CD4-positive, alpha-beta T cell treated with Interleukin-15 for 4 hours (primary cell): Measurements from ENCODE around the gene BSND.

Source experiments
- DNase-seq: peaks from one replicate; pipeline ENCODE4 v3.0.0-alpha.2; 2020; ENCODE audit warnings: low spot score

BSND gene

DNA sequence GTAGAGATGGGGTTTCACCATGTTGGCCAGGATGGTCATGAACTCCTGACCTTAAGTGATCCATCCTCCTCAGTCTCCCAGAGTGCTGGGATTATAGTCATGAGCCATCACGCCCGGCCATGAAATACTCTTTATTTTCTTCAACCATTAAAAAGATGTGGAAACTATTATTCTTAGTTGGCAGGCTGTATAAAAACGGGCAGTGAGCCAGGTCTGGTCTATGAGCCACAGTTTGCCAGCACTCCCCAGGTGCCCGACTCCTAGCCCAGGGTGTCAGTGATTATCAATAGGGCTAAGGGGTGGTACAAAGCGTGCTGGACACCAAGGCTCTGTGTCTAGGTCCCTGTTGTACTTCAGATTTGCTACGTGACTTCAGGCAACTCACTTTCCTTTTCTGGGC lies 22.0 kb upstream of the BSND start:
- DNase-seq, result no peak

DNA sequence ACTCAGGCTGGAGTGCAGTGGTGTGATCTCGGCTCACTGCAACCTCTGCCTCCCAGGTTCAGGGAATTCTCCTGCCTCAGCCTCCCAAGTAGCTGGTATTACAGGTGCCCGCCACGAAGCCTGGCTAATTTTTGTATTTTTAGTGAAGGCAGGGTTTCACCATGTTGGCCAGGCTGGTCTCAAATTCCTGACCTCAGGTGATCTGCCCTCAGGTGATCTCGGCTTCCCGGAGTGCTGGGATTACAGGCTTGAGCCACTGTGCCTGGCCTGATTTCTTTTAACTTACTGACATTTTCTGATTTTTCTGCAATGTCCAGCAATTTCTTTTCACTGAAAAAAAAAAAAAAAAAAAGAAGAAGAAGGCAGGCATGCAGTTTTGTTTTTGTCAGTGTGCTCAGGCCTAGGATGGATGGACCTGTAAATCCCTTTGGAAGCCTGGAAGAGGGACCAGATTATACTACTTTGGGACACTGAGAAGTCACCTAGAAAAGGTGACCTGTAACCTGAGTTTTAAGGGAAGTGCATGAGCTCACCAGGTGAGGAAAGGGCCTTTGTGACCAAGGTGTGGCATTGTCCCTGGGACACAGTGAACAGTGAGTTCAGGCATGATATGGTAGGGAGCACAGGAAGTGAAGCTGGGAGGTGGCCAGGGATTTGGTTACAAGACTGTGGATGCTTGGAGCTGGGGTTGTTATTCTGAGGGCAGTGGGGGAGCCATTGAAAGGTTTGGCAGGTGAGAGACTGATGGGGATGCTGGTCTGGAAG lies 21.0 kb upstream of the BSND start:
- no peak for DNase-seq

DNA sequence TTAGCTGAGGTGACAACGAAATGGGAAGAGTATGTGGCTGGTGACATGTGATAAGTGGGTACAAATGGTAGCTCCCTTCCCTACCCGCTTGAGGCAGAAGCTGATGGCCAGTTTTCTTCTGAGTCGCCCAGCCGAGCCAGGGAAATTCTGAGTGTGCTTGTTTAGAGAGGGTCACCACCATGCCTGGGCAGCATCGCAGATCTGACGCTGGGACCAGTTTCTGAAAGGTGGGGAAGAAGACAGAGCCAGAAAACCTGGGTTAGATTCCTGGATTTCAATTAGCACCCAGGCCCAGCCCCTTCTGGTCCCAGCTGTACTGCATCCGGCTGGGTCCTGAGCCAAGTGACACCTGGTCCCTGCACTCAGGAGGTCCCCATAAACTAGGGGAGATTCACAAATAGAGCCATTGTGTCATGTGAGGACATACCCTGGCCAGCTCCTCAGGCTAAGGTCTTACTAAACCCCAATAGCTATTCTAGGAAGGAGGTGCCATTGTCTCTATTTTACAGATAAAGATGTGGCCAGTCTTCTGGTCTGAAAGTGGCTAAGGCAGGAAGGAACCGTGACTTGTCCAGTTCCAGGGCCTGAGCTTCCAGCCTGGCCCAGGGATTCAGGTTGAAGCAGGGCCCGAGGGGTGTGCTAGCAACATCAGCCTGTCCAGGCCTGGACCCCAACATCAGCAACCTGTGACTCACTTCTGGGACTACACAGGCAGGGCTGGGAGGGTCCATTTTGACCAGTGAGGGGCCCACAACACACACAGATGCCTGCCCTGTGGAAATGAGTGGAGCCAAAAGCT lies 20.0 kb upstream of the BSND start:
- DNase-seq, result no peak

DNA sequence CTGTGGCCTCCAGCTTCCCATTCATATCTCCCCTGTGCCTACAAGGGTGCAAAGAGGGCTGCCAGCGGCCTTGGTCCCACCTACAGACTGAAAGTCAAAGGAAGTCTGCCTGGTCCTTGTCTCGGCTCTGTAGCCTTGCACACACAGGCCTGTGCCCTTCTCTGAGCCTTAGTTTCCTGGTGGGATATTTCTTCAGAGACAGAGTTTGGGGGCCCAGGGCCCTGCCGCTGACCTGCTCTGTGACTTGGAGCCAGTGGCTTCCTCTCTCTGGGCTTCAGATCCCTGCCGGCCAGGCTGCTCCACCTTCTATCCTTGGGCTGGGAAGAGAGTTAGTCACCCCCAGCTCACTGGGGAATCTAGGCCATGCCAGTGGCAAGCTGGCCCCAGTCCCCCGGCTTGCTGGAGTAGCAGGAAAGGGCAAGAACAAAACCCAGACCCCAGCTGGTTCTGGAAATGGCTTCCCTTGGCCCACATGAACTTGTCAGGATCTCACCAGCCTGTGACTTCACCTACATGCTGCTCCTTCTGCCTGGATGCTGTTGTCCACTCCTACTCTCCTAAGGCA lies 19.3 kb upstream of the BSND start:
- DNase-seq, result no peak

DNA sequence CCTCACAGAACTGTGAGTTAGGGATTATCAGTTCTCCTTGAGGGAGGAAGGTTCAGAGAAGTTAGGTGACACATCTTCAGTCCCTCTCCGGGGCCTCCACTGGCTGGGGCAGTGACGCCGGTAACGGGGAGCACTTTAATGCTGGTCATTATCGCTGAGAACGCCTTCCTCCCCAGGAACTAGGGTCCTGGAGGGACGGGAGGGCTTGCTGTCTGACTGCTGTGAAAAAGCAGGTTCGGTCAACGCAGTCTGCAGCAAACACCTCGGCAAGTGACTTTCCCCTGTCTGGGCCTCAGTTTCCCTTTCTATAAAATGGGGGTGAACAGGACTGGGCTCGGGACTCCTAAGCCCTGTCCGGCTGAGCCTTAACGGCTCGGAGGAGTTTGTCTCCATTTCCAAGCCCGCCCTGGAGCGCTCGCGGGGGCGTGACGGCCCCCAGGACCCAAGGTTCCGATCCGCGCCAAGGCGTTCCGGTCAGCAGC lies 18.6 kb upstream of the BSND start:
- no peak for DNase-seq

DNA sequence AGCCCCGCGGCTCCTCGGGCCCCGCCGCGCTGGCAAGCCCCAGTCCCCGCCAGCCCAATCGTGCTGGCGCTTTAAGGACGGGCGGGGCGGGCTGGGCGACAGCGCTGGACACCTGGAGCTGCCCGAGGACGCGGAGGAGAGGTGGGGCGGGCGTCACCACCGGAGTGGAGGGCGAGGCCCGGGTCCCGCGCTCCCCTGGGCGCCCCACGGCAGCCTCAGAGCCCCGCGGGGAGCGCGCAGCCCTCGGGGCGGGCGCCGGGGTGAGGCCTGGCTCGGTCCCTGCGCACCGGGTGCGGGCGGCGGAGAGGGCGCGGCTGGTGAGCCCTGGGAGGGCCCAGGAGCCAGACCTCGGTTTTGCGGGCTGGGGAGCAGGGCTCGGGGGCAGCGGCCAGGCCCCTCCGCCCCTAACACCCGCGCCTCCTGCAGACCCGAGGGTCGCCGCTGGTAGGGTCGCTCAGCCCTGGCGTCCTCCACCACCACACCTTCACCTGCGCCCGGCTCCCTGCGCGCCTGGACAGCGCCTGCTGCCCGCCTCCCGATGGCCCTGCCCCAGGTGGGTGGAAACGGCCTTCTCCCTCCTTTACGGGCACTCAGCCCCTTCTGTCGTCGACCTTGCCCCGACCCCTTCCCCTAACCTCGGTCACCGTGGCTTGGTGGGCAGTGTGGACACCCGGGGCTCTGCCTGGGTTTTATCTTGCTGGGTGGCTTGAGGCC lies 18.0 kb upstream of the BSND start, which contains the start of gene TMEM61:
TSS of gene TMEM61 (plus strand) at position 101 of the 714 bp plus-strand sequence. CDS start at position 539, 438 bp downstream.
- no peak for DNase-seq

DNA sequence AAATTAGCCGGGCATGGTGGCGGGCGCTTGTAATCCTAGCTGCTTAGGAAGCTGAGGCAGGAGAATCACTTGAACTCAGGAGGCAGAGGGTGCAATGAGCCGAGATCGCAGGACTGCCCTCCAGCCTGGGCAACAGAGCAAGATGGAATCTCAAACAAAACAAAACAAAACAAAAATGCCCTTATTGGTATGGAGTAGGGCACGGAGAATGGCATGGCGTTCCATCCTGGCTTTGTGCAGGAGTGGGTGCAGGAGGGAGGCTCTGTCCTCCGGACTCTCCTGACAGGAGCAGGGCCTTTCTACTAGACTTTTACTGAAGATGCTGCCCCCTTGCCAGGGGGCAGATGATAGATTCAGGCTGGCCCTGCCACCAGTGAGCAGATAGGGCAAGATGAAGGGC lies 17.3 kb upstream of the BSND start:
- no peak for DNase-seq

DNA sequence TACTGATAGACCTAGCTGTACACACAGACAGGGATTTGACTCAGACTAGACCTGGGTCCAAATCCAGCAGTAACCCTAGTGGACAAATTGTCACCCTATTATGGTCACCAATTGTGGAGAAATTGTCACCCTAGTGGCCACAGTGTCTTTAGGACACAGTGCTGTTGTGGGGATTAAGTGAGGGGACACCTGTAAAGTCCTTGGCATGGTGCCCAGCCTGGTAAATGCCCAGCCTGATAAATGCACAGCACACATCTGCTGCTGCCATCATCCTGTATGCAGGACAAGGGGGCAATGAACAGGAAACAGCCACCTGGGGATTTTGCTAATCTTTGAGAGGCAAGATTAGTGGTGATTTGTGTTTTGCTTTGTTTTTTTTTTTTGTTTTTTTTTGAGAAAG lies 16.0 kb upstream of the BSND start:
- DNase-seq, result no peak

DNA sequence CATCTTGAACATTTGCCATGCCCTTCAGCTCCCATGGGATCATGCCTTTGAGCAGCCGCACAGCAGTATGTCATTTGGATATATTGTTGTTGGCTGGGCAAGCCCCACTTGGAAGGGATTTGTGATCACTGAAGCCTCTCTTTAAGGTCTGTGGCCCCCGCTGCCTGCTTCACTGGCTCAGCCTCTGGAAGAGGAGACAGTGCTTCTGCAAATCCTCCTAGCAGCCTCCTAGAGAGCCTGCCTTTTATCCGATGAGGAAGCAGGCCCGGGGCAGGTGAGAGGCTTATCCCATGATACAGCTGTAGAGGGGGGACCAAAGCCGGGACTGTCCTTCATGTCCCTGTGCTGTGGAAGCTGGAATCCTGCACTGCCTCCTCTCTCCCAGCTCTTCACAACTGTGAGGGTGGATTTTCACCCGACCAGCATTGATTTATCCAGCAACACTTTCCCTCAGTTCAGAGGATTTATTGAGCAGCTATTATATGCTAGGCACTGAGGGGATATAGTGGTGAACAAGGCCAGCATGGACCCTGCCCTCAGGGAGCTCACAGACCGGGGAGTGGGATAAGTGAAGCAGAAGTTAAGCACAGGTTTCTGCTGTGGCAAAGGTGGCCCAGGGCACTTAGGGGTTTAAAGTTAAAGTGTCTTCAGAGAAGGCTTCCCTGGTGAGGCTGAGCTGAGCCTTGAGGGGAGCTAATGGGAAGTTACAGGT lies 14.4 kb upstream of the BSND start:
- DNase-seq, result no peak

DNA sequence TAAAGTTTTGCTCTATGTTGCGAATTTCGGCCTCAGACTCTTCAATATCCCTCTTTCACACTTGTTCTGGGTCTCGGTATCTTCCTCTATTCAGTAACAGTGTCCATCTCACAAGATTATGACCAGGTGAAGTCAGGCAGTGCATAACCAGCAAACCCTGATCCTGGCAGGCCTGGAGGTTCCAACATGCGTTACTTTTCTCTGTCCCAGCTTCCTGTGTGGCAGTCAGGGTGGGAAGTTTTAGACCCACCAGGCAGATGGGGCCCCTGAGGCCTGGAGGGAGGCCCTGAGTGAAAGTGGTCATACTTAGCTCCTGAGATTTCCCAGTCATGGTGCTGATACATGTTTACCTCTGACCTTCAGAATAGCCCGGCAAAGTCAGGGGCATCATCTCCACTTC lies 13.2 kb upstream of the BSND start:
- DNase-seq, result no peak

DNA sequence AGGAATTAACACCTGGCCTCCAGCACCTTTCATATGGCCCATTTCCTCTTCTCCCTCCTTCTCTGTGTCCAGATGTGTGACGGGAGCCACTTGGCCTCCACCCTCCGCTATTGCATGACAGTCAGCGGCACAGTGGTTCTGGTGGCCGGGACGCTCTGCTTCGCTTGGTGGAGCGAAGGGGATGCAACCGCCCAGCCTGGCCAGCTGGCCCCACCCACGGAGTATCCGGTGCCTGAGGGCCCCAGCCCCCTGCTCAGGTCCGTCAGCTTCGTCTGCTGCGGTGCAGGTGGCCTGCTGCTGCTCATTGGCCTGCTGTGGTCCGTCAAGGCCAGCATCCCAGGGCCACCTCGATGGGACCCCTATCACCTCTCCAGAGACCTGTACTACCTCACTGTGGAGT lies 12.7 kb upstream of the BSND start:
- DNase-seq, result no peak

DNA sequence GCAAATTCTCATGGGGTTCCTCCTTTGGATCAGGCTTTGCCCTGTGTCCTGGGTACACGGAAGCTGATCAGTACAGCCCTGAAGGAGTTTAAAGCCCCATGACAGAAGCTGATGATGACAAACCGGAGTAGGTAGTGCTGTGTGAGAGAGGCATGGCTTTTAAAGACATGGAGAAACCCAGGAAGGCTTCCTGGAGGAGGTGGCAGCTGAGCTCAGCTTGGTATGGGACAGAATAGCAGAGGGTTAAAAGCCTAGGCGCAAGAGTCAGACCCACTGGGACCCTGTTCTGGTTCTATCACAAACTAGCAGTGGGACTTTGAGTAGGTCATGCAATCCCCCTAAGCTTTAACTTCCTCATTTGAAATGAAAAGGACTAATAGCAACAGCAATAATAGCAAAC lies 12.2 kb upstream of the BSND start:
- DNase-seq, result no peak

DNA sequence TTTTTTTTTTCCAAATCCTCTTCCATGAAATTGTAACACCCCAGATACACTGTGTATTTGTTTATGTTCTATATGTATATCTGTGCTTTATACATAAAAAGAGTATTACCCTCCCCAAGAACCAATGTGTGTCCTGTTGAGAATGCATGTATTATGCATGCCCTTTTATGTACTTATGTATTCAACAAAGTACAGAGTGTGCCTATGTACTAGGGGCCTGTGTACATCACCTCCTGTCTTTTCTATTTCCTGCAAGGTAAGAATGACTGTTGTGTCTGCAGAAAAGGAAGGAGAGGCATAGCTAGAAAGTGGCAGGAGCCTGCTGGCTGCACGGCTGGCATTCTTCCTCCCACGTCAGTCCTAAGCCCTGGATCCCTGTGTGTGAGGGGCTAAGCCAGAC lies 11.3 kb upstream of the BSND start:
- no peak for DNase-seq

DNA sequence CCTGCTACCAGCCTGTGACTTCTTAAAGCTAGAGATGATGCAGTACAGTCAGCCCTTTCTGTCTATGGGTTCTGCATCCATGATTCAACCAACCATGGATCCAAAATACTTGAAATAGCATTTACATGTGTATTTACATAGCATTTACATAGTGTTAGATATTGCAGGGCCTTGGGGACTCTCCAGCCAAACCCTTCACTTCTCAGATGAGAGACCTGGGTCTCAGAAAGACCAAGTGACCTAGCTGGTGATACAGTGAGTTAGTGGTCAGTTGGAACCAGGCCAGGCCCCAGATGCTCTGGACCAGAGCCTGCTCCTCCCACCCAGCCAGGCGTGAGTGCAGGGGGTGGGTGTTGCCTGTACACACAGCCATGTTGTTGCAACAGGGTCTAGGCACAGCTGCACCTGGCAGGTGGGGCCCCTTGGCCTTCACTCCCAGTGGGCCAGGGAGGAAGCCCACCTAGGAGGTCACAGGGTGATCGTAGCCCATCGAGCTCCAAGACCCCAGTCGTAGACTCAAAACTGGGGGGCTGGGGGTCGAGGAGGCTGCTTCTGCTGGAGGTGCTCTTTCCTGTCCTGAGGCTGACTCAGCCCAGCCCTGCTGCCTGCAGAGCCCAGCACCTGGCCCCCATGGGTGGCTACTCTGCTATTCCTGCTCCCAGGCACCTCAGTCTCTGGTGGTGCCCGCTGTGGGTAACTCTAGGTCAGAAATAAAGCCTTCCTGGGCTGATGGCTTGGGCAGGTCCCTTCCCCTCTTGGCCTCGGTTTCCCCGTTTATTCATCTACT lies 10.6 kb upstream of the BSND start:
- DNase-seq, result no peak

DNA sequence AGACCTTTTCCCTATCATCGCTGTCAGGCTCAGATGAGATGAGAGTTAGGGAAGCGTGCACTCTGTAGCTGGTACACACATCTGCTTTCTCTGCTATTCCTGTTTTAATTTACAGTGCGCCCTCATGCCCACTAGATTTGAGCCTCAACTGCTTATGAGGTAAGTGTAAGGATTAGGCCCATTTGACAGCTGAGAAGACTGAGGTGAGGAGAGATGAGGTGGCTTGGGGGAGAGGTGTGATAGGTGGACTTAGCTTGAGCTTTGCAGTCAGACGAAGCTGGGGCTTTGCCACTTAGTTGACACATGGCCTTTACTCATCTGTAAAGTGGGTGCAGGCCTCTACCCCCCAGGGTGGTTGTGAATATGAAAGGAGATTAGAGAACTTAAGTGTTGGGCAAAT lies 9.8 kb upstream of the BSND start:
- no peak for DNase-seq

DNA sequence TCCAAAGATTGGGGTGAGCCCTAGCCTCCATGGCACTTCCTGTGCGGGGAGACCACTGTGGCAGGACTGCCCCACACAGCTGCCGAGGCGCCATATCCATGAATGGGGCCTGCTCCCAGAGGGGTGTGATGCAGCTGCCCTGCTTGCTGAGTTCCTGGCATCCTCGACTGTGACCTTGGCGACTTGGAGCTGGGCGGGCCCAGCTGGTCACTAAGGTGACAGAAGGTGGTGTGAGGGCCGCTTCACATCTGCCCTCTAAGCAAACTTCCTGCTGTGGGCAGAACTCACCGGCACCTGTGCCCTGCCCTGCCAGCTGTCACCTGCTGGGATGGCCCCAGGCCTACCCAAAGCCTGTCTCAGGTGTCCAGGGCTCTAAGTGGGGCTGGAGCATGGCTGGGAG lies 9.3 kb upstream of the BSND start:
- DNase-seq, result no peak

DNA sequence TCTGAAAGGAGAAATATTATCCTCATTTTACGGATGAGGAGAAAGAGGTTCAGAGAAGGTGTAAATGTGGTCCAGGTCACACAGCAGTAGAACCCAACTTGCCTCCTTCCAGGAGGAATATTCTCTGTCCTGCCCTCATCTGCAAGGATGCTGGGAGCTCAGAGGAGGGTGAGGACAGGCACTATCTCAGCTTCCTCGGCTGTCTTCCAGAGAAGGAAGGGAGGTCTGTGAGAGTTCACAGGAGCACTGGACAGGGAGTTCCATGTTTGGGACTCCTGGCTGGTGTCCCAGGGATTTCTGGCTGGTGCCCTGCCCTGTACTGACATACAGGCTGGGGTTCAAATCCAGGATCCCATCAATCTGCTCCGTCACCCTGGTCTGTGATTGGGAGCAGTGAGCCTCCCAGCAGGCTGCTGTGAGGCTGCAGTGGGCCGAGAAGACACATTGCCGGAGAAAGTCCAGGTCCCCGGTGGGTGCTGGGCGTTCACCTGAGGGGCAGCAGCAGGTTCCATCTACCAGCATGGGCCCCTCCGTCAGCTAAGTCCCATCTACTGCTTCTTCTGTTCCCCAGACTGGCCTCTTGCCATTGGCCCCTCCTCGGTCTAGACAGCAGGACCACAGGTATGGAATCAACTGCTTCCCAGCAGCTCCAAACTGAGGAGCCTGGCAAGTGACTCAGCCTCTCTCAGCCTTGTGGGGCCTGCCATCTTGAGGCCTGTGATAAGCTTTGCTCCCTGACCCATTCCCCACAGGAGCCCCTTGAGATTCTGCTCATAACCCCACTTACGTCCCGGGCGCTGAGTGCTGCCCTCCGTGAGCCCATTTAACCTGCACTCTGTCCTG lies 8.5 kb upstream of the BSND start:
- no peak for DNase-seq

DNA sequence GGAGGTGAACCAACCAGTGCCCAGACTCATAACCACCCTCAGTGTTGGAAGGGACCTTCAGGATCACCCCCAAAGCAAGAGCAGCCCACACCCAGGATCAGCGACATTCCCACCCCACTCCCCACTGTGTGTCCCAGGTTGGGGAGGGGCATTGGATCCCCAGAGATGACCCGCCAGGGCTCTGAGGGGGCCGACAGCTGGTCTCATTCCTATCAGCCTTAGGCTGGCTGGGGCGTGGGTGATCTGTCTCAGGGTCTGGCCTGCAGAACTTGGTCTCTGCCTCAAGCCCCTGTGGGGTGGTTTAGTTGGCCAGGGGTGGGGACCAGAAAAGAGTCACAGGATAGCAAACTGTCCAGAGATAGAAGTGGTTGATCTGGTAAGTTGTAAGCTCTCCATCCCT lies 7.8 kb upstream of the BSND start:
- DNase-seq, result no peak

DNA sequence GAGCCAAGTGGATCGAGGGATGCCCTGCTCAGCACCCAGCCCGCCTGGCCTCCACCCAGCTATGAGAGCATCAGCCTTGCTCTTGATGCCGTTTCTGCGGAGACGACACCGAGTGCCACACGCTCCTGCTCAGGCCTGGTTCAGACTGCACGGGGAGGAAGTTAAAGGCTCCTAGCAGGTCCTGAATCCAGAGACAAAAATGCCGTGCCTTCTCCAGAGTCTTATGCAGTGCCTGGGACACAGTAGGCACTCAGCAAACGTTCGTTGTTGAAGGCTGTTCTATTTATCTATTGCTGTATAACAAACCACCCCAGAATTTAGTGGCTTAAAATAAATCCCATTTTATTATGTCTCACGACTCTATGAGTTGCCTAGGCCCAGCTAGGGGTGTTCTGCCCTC lies 6.8 kb upstream of the BSND start:
- DNase-seq, result no peak

DNA sequence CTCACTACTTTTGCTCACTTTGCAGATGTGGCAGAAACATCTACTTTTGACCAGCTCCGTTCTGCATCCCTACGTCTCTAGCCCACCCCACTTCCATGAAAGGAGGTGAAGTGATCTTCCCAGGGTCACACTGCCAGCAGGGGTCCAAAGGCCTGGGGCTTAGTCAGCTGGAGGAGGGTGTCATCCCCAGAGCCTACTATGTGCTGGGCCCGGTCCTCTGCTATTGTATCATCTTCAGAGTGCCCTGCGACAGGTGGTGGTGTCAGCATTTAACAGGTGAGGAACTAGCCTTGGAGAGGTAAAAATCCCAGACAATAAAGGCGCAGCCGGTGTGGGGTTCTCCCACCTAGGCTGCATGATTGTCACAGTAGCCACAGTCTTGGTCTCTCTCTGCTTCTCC lies 5.6 kb upstream of the BSND start:
- no peak for DNase-seq
